WTC11 (cell line): ENCODE results near the gene SMG1. TPM values are rescaled to one million over a fixed set of nuclear protein-coding genes. Genes with fewer than 3 reads are reported as not detected.
"Not testable (repeated sequence)": the region's sequence is repeated elsewhere in the genome, so short reads cannot be mapped to it uniquely, and the experiment has no call there.

Source experiments
- ATAC-seq: fragments of 200-7000 bp; cut with Tn5 transposase; 2 replicates; pipeline ENCODE4 v1.10.0; 2021; ENCODE audit warnings: mild to moderate bottlenecking, moderate library complexity
- CTCF ChIA-PET: fragments of 300-600 bp; sonication (Branson Sonifier 250); formaldehyde crosslinking; loops from one replicate; lab custom pipeline; 2021; ENCODE audit warnings: antibody characterized with exemption; lab: Charles Lee
- POLR2A ChIA-PET: fragments of 350-600 bp; sonication (Branson Sonifier 250); formaldehyde crosslinking; loops from one replicate; lab custom pipeline; 2021; ENCODE audit warnings: antibody characterized with exemption; lab: Charles Lee
- DNase-seq: peaks from one replicate; pipeline ENCODE4 v3.0.0; 2021; ENCODE audit warnings: low spot score
- H3K27ac Mint-ChIP-seq: 2 replicates; pipeline ENCODE4 v1.8.0; 2021; ENCODE audit warnings: mixed read lengths
- H3K27me3 Mint-ChIP-seq: 2 replicates; pipeline ENCODE4 v1.8.0; 2021; ENCODE audit warnings: low read depth, mild to moderate bottlenecking, moderate library complexity, mixed read lengths
- H3K36me3 Mint-ChIP-seq: 2 replicates; pipeline ENCODE4 v1.8.0; 2021; ENCODE audit warnings: mixed read lengths
- H3K4me1 Mint-ChIP-seq: 2 replicates; pipeline ENCODE4 v1.8.0; 2022; ENCODE audit warnings: mixed read lengths
- H3K4me3 Mint-ChIP-seq: 2 replicates; pipeline ENCODE4 v1.8.0; 2021; ENCODE audit warnings: mild to moderate bottlenecking, moderate library complexity, mixed read lengths
- H3K9me3 Mint-ChIP-seq: 2 replicates; pipeline ENCODE4 v1.8.0; 2021; ENCODE audit warnings: mixed read lengths
- EMX1 ChIP-seq: fragments of 250-450 bp; sonication (Bioruptor Pico); IDR thresholded peaks from 2 replicates; pipeline ENCODE4 v1.8.0; 2021; ENCODE audit warnings: mild to moderate bottlenecking
- NFATC4 ChIP-seq: fragments of 250-450 bp; sonication (Bioruptor Pico); IDR thresholded peaks from 2 replicates; pipeline ENCODE4 v1.9.0; 2021; ENCODE audit warnings: mild to moderate bottlenecking
- RELA ChIP-seq: sonication (generic); formaldehyde crosslinking; IDR thresholded peaks from 2 replicates; pipeline ENCODE4 v1.8.1; 2022; ENCODE audit warnings: missing genetic modification reagents, mild to moderate bottlenecking, borderline replicate concordance
- TCF7 ChIP-seq: sonication (generic); formaldehyde crosslinking; IDR thresholded peaks from 2 replicates; pipeline ENCODE4 v1.8.0; 2022; ENCODE audit warnings: mild to moderate bottlenecking, low read depth, missing genetic modification reagents, moderate library complexity
- total RNA-seq: library from RNA; stranded (reverse); gene quantifications from 3 replicates; pipeline ENCODE4 v1.2.3, GENCODE V29; 2021
- TF ChIP-seq, protein P1 (sequence below): sonication (generic); formaldehyde crosslinking; IDR thresholded peaks from 2 replicates; pipeline ENCODE4 v1.8.0; 2023; ENCODE audit warnings: missing genetic modification reagents
- TF ChIP-seq, protein P2 (sequence below): sonication (generic); formaldehyde crosslinking; IDR thresholded peaks from 2 replicates; pipeline ENCODE4 v1.8.1; 2023; ENCODE audit warnings: mild to moderate bottlenecking, moderate library complexity, missing genetic modification reagents
- TF ChIP-seq, protein P3 (sequence below): fragments of 250-450 bp; sonication (Bioruptor Pico); IDR thresholded peaks from 2 replicates; pipeline ENCODE4 v1.8.0; 2021; ENCODE audit warnings: mild to moderate bottlenecking
- TF ChIP-seq, protein P4 (sequence below): fragments of 250-450 bp; sonication (Bioruptor Pico); IDR thresholded peaks from 2 replicates; pipeline ENCODE4 v1.9.0; 2021; ENCODE audit warnings: mild to moderate bottlenecking
- TF ChIP-seq, protein P5 (sequence below): fragments of 250-450 bp; sonication (Bioruptor Pico); IDR thresholded peaks from 2 replicates; pipeline ENCODE4 v1.9.0; 2021; ENCODE audit warnings: mild to moderate bottlenecking, borderline replicate concordance

The SMG1 gene
- total RNA-seq, 1 experiment from 2014 or later: 72.2 TPM

DNA sequence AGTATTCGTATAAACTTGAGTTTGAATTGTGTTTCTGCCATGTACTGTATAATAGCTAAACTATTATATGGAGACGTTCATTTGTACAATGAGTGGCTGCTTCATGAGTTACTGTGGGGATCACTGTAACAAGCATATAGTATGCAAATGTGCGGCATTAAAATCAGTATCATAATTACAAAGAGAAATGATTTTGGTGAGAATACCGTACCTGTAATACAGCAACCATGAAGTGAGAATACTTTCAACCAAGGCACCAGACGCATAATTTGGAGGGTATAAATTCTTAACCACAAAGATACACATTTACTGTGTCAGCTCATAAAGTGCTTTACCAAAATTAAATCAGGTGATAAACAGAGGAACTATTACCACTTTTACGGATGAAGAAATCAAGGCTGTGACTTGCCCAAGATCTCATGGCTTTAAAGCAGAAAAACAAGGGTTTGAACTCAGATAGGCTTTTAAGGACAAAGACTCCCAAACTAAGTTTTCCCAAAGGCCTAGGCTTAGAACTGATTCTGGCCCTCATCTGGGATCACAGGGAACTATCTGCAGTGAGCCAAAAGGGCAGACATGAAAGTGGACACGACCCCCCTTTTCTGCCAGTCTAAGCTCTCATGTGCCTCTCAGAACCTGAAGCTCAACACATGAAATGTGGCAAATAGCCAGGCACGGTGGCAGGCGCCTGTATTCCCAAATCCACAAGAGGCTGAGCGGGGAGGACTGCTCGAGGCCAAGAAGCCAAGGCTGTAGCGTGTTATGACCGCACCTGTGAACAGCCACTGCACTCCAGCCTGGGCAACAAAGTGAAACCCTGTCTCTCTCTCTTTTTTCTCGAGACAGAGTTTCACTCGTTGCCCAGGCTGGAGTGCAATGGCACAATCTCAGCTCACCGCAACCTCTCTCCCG is 142.5 kb downstream of the SMG1 start:
- Mint-ChIP-seq H3K9me3 (no peaks in the 10 kb centered on the region), H3K27ac (peak overlapping the region; percentile 63; the same call in 1 of the 2 replicates), H3K4me3 (no peak overlapping the region), H3K27me3 (no peaks in the 10 kb centered on the region), H3K36me3 (peaks cover 60% of the 10 kb centered on the region), H3K4me1 (peaks cover 39% of the 10 kb centered on the region)
- ATAC-seq: no peak
- POLR2A ChIA-PET: interaction anchor here (0.6 kb wide), 1 partner anchor 125 kb away, joined by 3 read pairs; no protein-coding TSS in a partner anchor
- no peak for DNase-seq
- CTCF ChIA-PET: interaction anchor here (0.8 kb wide), 1 partner anchor 18 kb away, joined by 3 read pairs; the partner anchor contains the start of gene ARL6IP1
- TF ChIP-seq, protein P1, sequence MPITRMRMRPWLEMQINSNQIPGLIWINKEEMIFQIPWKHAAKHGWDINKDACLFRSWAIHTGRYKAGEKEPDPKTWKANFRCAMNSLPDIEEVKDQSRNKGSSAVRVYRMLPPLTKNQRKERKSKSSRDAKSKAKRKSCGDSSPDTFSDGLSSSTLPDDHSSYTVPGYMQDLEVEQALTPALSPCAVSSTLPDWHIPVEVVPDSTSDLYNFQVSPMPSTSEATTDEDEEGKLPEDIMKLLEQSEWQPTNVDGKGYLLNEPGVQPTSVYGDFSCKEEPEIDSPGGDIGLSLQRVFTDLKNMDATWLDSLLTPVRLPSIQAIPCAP: no peak
- TF ChIP-seq, protein P2, sequence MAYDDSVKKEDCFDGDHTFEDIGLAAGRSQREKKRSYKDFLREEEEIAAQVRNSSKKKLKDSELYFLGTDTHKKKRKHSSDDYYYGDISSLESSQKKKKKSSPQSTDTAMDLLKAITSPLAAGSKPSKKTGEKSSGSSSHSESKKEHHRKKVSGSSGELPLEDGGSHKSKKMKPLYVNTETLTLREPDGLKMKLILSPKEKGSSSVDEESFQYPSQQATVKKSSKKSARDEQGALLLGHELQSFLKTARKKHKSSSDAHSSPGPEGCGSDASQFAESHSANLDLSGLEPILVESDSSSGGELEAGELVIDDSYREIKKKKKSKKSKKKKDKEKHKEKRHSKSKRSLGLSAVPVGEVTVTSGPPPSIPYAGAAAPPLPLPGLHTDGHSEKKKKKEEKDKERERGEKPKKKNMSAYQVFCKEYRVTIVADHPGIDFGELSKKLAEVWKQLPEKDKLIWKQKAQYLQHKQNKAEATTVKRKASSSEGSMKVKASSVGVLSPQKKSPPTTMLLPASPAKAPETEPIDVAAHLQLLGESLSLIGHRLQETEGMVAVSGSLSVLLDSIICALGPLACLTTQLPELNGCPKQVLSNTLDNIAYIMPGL (CRISPR knock-in tag): no peak
- no peak for TF ChIP-seq TCF7 (CRISPR knock-in tag)

DNA sequence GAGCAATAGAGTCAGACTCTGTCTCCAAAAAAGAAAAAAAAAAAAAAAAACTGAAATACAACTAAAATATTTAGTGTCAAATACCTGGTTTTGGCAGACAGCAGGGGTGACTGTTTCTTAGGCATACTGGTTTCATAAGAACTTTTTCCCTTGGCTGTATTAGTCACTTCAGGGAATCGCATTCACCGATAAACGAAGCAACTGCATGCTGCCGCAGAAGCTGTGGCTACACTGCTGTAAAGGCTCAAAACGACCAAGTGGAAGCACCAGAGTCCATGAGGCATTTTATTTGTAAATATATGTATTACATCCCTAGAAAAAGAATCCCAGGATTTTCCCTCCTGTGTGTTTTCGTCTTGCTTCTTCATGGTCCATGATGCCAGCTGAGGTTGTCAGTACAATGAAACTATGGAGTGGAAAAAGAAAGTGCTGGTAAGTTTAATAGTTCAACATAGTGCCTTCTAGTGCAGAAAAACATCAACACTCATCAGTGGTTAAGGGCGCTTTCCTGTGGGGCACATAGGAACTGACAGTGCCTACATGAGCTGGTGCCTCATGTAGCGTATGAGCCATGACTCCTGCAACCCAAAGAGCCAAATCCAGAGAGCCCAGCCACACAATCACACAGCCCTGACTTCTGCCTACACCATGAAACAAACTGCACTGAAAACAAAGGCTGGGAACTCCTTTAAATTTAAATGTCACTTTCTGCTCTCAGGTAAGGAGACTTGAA is 143.3 kb downstream of the SMG1 start:
- POLR2A ChIA-PET: interaction anchor here (0.7 kb wide), 1 partner anchor 219 kb away, joined by 7 read pairs; no protein-coding TSS in a partner anchor
- peak overlapping the region; percentile 63 for H3K27ac Mint-ChIP-seq
- ATAC-seq (no peak), DNase-seq (no peak)
- H3K36me3 Mint-ChIP-seq: peaks cover 52% of the 10 kb centered on the region
- H3K4me3 Mint-ChIP-seq: no peak overlapping the region
- CTCF ChIA-PET: no interaction called here
- H3K27me3 Mint-ChIP-seq: no peaks in the 10 kb centered on the region
- H3K4me1 Mint-ChIP-seq: peaks cover 31% of the 10 kb centered on the region
- TF ChIP-seq RELA (CRISPR knock-in tag) (no peak), EMX1 (peak; percentile 47; the same call in 1 of the 2 replicates)
- no peaks in the 10 kb centered on the region for H3K9me3 Mint-ChIP-seq

DNA sequence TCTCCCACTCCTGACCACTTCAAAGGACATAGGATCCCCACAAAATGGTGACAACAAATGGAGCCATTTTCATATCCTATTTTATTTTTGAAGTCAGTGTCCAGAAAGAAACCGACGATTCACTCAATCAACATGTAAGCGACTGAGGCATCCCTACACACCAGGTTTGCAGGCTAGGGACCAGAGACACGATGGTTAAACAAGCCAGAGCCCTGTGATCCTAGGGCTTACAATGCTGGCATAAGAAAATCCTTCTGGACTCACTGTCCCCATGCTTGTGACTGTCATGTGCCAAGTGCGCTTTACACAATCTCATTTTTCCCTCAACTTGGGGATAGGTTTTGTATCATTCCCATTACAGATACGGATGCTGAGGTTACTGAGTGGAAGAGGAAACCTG is 145.0 kb downstream of the SMG1 start:
- H3K27ac Mint-ChIP-seq, ATAC-seq, H3K27me3 Mint-ChIP-seq, H3K4me3 Mint-ChIP-seq, DNase-seq, CTCF ChIA-PET, POLR2A ChIA-PET, H3K9me3 Mint-ChIP-seq: not testable (repeated sequence)
- peaks cover 19% of the 10 kb centered on the region for H3K4me1 Mint-ChIP-seq
- H3K36me3 Mint-ChIP-seq: peaks cover 38% of the 10 kb centered on the region

DNA sequence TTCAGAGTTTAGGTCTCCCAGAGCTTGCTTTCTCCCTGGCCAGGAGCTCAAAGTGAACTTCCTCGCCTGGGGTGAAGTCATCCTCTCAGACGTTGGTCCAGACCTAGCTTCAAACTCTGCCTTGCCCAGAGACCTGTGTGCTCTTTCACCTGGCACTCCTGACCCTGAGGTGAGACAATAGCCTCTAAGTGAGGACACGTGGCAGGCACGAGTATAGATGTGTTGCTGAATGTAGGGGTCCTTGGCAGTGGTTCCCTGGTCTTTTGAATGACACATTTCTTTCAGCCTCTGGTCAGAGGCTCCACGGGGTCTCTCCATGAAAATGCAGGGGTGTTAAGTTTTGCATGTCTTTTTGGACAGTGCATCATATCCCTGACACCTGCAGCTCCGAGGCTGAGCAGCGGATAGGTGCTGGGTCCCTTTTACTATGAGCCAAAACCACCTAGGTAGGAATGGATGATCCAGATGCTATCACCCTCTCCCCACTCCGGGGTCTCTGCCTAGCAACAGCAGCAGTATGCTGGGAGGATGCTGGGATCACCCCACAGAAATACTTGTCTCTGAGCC is 145.7 kb downstream of the SMG1 start:
- CTCF ChIA-PET, H3K9me3 Mint-ChIP-seq: not testable (repeated sequence)
- H3K36me3 Mint-ChIP-seq: peaks cover 31% of the 10 kb centered on the region

More for the DNA sequence above, 145.7 kb downstream of the SMG1 start:
- H3K4me3 Mint-ChIP-seq, DNase-seq, H3K27ac Mint-ChIP-seq, H3K27me3 Mint-ChIP-seq, POLR2A ChIA-PET: not testable (repeated sequence)
- peaks cover 12% of the 10 kb centered on the region for H3K4me1 Mint-ChIP-seq
- TF ChIP-seq, protein P3, sequence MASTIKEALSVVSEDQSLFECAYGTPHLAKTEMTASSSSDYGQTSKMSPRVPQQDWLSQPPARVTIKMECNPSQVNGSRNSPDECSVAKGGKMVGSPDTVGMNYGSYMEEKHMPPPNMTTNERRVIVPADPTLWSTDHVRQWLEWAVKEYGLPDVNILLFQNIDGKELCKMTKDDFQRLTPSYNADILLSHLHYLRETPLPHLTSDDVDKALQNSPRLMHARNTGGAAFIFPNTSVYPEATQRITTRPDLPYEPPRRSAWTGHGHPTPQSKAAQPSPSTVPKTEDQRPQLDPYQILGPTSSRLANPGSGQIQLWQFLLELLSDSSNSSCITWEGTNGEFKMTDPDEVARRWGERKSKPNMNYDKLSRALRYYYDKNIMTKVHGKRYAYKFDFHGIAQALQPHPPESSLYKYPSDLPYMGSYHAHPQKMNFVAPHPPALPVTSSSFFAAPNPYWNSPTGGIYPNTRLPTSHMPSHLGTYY: 0 out of 2 replicates have a peak, but pooled peaks have one; percentile 35
- peak; percentile 70 for TF ChIP-seq NFATC4 (CRISPR knock-in tag)
- TF ChIP-seq, protein P4, sequence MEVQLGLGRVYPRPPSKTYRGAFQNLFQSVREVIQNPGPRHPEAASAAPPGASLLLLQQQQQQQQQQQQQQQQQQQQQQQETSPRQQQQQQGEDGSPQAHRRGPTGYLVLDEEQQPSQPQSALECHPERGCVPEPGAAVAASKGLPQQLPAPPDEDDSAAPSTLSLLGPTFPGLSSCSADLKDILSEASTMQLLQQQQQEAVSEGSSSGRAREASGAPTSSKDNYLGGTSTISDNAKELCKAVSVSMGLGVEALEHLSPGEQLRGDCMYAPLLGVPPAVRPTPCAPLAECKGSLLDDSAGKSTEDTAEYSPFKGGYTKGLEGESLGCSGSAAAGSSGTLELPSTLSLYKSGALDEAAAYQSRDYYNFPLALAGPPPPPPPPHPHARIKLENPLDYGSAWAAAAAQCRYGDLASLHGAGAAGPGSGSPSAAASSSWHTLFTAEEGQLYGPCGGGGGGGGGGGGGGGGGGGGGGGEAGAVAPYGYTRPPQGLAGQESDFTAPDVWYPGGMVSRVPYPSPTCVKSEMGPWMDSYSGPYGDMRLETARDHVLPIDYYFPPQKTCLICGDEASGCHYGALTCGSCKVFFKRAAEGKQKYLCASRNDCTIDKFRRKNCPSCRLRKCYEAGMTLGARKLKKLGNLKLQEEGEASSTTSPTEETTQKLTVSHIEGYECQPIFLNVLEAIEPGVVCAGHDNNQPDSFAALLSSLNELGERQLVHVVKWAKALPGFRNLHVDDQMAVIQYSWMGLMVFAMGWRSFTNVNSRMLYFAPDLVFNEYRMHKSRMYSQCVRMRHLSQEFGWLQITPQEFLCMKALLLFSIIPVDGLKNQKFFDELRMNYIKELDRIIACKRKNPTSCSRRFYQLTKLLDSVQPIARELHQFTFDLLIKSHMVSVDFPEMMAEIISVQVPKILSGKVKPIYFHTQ (CRISPR knock-in tag): 0 out of 2 replicates have a peak, but pooled peaks have one; percentile 32
- TF ChIP-seq, protein P5, sequence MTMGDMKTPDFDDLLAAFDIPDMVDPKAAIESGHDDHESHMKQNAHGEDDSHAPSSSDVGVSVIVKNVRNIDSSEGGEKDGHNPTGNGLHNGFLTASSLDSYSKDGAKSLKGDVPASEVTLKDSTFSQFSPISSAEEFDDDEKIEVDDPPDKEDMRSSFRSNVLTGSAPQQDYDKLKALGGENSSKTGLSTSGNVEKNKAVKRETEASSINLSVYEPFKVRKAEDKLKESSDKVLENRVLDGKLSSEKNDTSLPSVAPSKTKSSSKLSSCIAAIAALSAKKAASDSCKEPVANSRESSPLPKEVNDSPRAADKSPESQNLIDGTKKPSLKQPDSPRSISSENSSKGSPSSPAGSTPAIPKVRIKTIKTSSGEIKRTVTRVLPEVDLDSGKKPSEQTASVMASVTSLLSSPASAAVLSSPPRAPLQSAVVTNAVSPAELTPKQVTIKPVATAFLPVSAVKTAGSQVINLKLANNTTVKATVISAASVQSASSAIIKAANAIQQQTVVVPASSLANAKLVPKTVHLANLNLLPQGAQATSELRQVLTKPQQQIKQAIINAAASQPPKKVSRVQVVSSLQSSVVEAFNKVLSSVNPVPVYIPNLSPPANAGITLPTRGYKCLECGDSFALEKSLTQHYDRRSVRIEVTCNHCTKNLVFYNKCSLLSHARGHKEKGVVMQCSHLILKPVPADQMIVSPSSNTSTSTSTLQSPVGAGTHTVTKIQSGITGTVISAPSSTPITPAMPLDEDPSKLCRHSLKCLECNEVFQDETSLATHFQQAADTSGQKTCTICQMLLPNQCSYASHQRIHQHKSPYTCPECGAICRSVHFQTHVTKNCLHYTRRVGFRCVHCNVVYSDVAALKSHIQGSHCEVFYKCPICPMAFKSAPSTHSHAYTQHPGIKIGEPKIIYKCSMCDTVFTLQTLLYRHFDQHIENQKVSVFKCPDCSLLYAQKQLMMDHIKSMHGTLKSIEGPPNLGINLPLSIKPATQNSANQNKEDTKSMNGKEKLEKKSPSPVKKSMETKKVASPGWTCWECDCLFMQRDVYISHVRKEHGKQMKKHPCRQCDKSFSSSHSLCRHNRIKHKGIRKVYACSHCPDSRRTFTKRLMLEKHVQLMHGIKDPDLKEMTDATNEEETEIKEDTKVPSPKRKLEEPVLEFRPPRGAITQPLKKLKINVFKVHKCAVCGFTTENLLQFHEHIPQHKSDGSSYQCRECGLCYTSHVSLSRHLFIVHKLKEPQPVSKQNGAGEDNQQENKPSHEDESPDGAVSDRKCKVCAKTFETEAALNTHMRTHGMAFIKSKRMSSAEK (CRISPR knock-in tag): peak; percentile 56; the same call in 1 of the 2 replicates
- ATAC-seq: peak; percentile 49
